CD4-positive, alpha-beta T cell treated with Interferon gamma for 1 hour (primary cell): ENCODE results near the gene RECK.

Experiments used
- DNase-seq: peaks from one replicate; pipeline ENCODE4 v3.0.0-alpha.2; 2020

The RECK gene

DNA sequence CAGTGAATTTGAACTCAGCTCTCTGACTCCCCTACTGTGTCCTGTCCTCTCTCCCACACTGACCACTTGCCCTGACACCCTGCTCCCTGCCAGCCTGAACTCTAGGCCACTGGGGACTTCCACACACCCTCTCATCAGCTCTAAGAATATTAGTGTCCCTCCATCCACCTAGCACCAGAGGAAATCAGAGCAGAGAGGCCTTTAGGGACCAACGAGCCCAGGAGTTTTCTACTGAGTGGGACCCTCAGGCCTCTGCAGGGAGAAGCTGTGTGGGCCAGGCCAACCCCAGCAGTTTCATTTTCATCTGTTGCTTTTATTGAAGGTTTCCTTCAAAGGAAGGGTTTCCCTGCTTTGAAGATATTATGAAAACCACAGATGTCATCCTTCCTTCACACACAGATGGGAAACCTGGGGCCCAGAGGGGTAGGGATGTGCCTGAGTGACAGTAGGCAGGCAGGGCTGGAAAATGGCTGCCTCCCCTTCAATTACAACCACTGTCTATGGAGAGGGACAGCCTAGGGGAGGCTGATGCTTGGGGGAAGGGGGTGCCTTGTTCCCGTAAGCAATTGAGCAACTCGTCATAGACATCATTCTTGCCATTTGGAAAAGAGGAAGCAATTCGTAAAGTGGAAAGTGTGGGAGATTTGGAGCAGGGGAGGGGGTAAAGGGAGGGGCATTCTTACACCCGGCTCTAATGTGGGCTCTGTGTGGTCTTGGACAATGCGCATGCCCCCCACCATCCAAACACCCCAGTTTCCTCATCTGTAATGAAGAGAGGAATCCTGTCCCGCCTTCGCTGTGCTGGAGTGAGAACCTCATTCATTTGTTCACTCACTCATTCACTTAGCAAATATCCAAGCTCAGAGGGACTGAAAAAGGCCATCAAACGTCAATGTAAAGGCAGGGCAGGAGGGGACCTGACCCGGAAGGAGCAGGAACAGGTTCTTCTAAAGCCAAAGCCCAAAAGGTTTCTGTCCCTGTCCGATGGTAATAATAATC, 103.7 kb downstream of the RECK start:
- peak; percentile 61 for DNase-seq

- no peak for DNase-seq
Measured at GRCh38 chr9:36141288-36141687, 104.6 kb downstream of the RECK start.

GRCh38 chr9:36141761-36142160, 105.0 kb downstream of the RECK start:
- DNase-seq = no peak

GRCh38 chr9:36142510-36143244, 106.0 kb downstream of the RECK start:
- DNase-seq = no peak

- DNase-seq = no peak
Measured at GRCh38 chr9:36143245-36143641, 106.5 kb downstream of the RECK start.

- DNase-seq = peak; percentile 41
Measured at GRCh38 chr9:36144309-36145232, 107.9 kb downstream of the RECK start.

DNA sequence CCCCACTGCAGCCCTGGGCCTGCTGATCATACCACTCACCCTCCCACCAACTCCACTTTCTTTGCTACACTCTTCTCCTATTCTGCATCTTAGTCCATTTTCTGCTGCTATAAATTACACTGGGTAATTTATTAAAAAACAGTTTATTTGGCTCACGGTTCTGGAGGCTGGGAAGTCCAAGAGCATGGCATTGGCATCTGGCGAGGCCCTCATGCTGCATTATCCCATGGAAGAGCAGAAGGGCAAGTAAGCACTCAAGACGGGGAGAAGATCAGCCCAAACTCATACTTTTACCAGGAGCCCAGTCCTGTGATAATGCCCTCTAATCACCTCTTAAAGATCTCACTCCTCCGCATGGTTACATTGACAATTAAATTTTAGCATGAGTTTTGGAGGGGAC, 109.3 kb downstream of the RECK start:
- DNase-seq = no peak

DNA sequence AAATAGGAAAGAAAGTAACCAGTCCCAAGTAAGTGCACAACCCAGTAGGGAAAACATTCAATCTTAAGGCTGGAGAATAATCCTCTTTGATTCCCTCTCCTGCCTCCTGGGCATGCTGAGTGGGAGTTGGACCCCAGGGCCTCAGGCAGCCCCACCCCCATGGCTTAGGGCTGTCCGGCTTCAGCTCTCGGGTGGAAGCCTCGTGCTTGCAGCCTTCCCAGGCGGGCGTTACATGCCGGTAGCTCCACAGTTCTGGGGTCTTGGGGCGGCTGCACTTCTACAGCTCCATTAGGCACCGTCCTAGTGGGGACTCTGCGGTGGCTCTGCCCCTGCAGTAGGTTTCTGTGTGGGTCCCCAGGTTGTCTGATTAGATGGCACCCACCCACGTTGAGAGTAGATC, 109.9 kb downstream of the RECK start:
- no peak for DNase-seq

GRCh38 chr9:36147441-36148175, 110.9 kb downstream of the RECK start:
- DNase-seq = no peak

- peak; percentile 80 for DNase-seq
Measured at GRCh38 chr9:36148311-36149051, 111.8 kb downstream of the RECK start.

DNA sequence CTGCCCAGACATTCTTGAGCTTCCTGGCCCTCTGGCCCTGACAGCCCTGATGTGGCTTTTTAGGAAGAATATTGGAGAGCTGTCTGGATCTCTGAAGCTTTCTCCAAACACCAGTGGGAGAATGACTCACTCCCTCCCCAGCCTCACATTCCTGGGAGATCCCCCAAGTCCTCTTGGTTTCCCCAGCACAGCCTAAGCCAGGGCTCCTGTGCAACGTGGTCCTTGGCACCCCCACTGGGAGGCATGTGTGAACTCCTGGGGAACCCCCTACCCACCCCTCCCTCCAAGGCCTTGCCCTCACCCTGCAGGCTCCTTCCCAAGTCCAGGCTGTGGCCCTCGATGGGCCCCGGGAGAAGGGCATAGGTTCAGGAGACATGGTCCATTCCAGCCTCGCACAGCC, 112.5 kb downstream of the RECK start:
- no peak for DNase-seq

- DNase-seq = no peak
Measured at GRCh38 chr9:36150574-36151315, 114.0 kb downstream of the RECK start.

GRCh38 chr9:36151316-36152210, 114.8 kb downstream of the RECK start:
- DNase-seq = peak; percentile 90

DNA sequence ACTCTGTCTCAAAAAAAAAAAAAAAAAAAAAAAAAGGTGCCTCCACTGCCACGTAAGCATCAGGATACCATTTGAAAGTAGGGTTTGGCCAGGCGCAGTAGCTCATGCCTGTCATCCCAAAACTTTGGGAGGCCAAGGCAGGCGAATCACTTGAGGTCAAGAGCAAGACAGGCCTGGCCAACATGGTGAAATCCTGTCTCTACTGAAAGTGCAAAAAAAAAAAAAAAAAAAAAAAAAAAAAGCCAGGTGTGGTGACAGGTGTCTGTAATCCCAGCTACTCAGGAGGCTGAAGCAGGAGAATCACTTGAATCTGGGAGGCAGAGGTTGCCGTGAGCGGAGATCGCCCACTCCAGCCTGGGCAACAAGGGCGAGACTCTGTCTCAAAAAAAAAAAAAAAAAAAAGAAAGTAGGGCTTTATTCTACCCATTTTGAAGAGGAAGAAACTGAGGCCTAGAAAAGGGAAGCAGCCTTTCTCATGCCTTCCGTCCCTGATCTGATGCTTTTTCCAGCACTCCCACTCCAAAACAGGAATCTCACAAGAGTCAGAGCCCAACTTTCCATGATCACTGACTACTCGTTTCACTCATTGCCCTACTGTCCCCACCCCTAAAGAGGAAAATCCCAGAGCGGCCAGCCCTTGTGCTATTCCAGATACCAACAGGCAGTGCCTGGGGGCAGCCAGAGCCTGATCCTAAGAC, 116.2 kb downstream of the RECK start:
- no peak for DNase-seq

DNA sequence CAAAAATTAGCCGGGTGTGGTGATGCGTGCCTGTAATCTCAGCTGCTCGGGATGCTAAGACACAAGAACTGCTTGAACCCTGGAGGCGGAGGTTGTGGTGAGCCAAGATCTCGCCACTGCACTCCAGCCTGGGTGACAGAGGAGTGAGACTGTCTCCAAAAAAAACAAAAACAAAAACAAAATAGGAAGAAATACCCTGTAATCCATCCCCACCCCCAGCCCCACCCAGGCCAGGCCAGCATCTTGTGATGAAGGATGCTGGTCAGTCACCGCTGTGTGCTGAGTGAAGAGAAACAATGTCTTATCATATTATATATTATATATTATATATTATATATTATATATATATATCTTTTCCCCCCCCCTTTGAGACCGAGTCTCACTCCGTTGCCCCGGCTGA, 117.0 kb downstream of the RECK start:
- DNase-seq = no peak

DNA sequence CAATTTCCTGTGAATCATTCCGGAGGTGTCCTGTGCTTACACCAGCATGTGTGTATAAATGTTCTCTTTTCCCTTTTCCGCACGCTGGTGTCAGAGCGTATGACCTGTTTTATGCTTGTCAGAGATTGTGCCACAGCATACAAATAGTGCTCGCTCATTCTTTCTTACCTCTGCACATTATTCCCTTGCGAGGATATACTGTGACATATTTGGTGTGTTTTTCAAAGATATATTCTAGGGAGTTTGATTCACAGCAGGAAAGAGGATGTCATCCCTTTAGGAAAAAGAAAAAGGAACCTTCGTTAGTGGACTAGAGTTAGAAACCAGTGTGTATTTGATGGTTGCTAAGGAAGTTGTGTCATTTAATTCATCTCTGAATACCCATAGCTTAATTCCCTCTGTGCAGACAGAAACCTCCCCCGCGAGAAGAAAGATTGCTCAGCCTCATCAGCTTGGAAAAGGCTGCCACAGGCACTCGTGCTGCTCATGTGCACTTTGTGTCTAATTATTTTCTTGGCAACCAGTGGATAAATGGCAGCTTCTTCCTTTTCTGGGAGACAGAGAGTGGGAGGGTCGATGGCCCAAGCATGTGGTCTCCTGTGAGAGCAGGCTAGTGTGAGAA, 117.7 kb downstream of the RECK start:
- peak; percentile 59 for DNase-seq

DNA sequence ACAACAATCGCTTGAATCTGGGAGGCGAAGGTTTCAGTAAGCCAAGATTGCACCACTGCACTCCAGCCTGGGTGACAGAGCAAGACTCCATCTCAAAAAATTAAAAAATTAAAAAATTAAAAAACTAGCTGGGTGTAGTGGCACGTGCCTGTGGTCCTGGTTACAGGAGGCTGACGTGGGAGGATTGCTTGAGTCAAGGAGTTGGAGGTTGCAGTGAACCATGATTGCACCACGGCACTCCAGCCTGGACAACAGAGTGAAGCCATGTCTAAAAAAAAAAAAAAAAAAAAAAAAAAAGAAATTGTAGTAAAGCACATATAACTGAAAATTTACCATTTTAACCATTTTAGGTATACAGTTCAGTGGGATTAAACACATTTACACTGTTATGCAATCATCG, 119.4 kb downstream of the RECK start:
- DNase-seq = no peak

DNA sequence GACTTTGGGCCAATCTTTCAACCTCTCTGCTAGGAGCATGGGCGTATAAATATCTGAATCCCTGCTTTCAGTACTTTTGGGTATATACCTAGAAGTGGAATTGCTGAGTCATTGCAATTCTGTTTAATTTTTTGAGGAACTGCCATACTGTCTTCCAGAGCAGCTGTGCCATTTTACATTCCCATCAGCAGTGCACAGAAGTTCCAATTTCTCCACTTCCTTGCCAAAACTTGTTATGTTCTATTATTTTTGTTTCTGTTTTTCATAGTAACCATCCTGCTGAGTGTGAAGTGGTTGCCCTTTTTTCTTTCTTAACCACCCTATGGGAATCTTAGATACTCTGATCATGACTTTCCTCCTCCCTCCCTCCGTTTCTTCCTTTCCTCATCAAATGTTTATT, 121.4 kb downstream of the RECK start:
- DNase-seq = no peak
